HCT116 (cell line): ENCODE results near the gene C10orf90. TPM values are rescaled to one million over a fixed set of nuclear protein-coding genes. Genes with fewer than 3 reads are reported as not detected.

Experiments
- ATAC-seq: fragments of 200-7000 bp; cut with Tn5 transposase; 2 replicates; pipeline ENCODE4 v1.9.1; 2020; ENCODE audit warnings: mild to moderate bottlenecking, moderate library complexity
- BruUV-seq: library from RNA; stranded (reverse); fragments of 400-500 nt; replicated peaks from 2 replicates; lab custom pipeline; 2021; lab: Mats Ljungman, UMichigan
- CTCF ChIA-PET: fragments of 300-600 bp; sonication (Branson Sonifier 250); formaldehyde crosslinking; loops from one replicate; lab custom pipeline; 2021; ENCODE audit warnings: antibody characterized with exemption; lab: Charles Lee
- POLR2A ChIA-PET: fragments of 300-600, 350-600 bp; sonication (Branson Sonifier 250); formaldehyde crosslinking; loops from one replicate; lab custom pipeline; 2021; ENCODE audit warnings: antibody characterized with exemption; lab: Charles Lee
- RAD21 ChIA-PET, 2 experiments: fragments of 300-600 bp; sonication (Branson Sonifier 250); formaldehyde crosslinking; loops; one replicate each; lab custom pipeline; 2023; ENCODE audit warnings: low total read pairs in 2 of 2; ENCODE audit not compliant: uncharacterized antibody in 2 of 2, unreplicated experiment in 2 of 2, low non-redundant PET in 1 of 2; lab: Charles Lee
- DNase-seq: peaks from one replicate; pipeline ENCODE4 v3.0.0-alpha.2; 2010; ENCODE audit warnings: low read depth, low spot score
- H2AFZ ChIP-seq: fragments of 200-600 bp; shearing (Covaris generic), sonication (generic); 2 replicates; pipeline ENCODE4 v1.6.1; 2017; ENCODE audit warnings: low read depth, mixed run types, mixed read lengths, antibody characterized with exemption, low read length; ENCODE audit not compliant: poor library complexity, severe bottlenecking
- H3K27ac ChIP-seq: 2 replicates; pipeline ENCODE4 v1.5.1; 2012; ENCODE audit warnings: low read depth, low read length
- H3K27me3 ChIP-seq: fragments of 200-600 bp; sonication (generic); 2 replicates; pipeline ENCODE4 v1.6.1; 2016; ENCODE audit warnings: mixed run types, low read length, mixed read lengths; ENCODE audit not compliant: insufficient read depth
- H3K36me3 ChIP-seq, 2 experiments: fragments of 200-500 bp in 1 of 2; fragments of 200-600 bp in 1 of 2; sonication (Bioruptor generic) in 1 of 2; sonication (generic) in 1 of 2; 2 replicates each; pipeline versions ENCODE4 v1.5.1 to v1.6.1; 2014 to 2016; ENCODE audit warnings: low read length in 2 of 2, inconsistent platforms in 1 of 2, mixed read lengths in 1 of 2, mixed run types in 1 of 2; ENCODE audit not compliant: insufficient read depth in 2 of 2, control insufficient read depth in 1 of 2
- H3K4me1 ChIP-seq, 2 experiments: fragments of 200-600 bp in 1 of 2; sonication (generic) in 1 of 2; 2 replicates each; pipeline versions ENCODE4 v1.5.1 to v1.6.1; 2012 to 2017; ENCODE audit warnings: low read length in 2 of 2, inconsistent platforms in 1 of 2, mild to moderate bottlenecking in 1 of 2, mixed read lengths in 1 of 2, mixed run types in 1 of 2, moderate library complexity in 1 of 2; ENCODE audit not compliant: insufficient read depth in 2 of 2, control insufficient read depth in 1 of 2
- H3K4me2 ChIP-seq: fragments of 200-600 bp; sonication (generic); 2 replicates; pipeline ENCODE4 v1.6.1; 2017; ENCODE audit warnings: mixed run types, low read length, mixed read lengths
- H3K4me3 ChIP-seq, 2 experiments: fragments of 200-600 bp in 1 of 2; sonication (generic) in 1 of 2; replicated peaks in 1 of 2; 2 replicates each; pipeline ENCODE4 v1.5.1; 2011 to 2016; ENCODE audit warnings: low read length in 2 of 2, control low read depth in 1 of 2, low read depth in 1 of 2, mild to moderate bottlenecking in 1 of 2, mixed read lengths in 1 of 2, mixed run types in 1 of 2
- H3K79me2 ChIP-seq: fragments of 200-600 bp; sonication (generic); 2 replicates; pipeline ENCODE4 v1.6.1; 2017; ENCODE audit warnings: mild to moderate bottlenecking, mixed run types, low read length, moderate library complexity, mixed read lengths; ENCODE audit not compliant: insufficient read depth
- H3K9ac ChIP-seq: fragments of 200-600 bp; sonication (generic); 2 replicates; pipeline ENCODE4 v1.6.1; 2016; ENCODE audit warnings: low read length, mixed read lengths
- H3K9me2 ChIP-seq: fragments of 200-600 bp; sonication (generic), shearing (Covaris generic); 2 replicates; pipeline ENCODE4 v1.6.1; 2017; ENCODE audit warnings: mixed run types, mild to moderate bottlenecking, moderate library complexity; ENCODE audit not compliant: insufficient read depth
- H3K9me3 ChIP-seq, 2 experiments: fragments of 200-500 bp in 1 of 2; fragments of 200-600 bp in 1 of 2; sonication (Bioruptor generic) in 1 of 2; sonication (generic) in 1 of 2; 2 replicates each; pipeline ENCODE4 v1.6.1; 2014 to 2017; ENCODE audit warnings: low read length in 2 of 2, mixed read lengths in 2 of 2, inconsistent platforms in 1 of 2, low read depth in 1 of 2, mild to moderate bottlenecking in 1 of 2, mixed run types in 1 of 2, moderate library complexity in 1 of 2; ENCODE audit not compliant: control insufficient read depth in 1 of 2, insufficient read depth in 1 of 2
- H4K20me1 ChIP-seq: fragments of 200-600 bp; sonication (generic), shearing (Covaris generic); 2 replicates; pipeline ENCODE4 v1.6.1; 2017; ENCODE audit warnings: mixed run types, mild to moderate bottlenecking, moderate library complexity; ENCODE audit not compliant: insufficient read depth
- CBX3 ChIP-seq: IDR thresholded peaks from 2 replicates; pipeline ENCODE4 v1.6.1; 2012; ENCODE audit warnings: low read depth
- CEBPB ChIP-seq: IDR thresholded peaks from 2 replicates; pipeline ENCODE4 v1.6.1; 2012; ENCODE audit warnings: low read depth
- EZH2 ChIP-seq: fragments of 200-600 bp; sonication (generic); IDR thresholded peaks from 2 replicates; pipeline ENCODE4 v1.6.1; 2017; ENCODE audit warnings: antibody characterized with exemption, mixed run types
- EZH2phosphoT487 ChIP-seq: fragments of 200-600 bp; IDR thresholded peaks from 2 replicates; pipeline ENCODE4 v1.6.1; 2018; ENCODE audit warnings: antibody characterized with exemption, borderline replicate concordance
- JUND ChIP-seq: IDR thresholded peaks from 2 replicates; pipeline ENCODE4 v1.6.1; 2012
- MAX ChIP-seq: IDR thresholded peaks from 2 replicates; pipeline ENCODE4 v1.6.1; 2012
- POLR2A ChIP-seq: IDR thresholded peaks from 2 replicates; pipeline ENCODE4 v1.7.0; 2011; ENCODE audit warnings: borderline replicate concordance; ENCODE audit not compliant: insufficient read depth, insufficient read length; ENCODE audit errors: extremely low read depth
- POLR2AphosphoS5 ChIP-seq: IDR thresholded peaks from 2 replicates; pipeline ENCODE4 v1.6.1; 2011; ENCODE audit warnings: mild to moderate bottlenecking, low read depth, low read length, moderate library complexity
- RAD21 ChIP-seq: IDR thresholded peaks from 2 replicates; pipeline ENCODE4 v1.6.1; 2012; ENCODE audit warnings: low read depth, mild to moderate bottlenecking
- REST ChIP-seq: IDR thresholded peaks from 2 replicates; pipeline ENCODE4 v1.6.1; 2012; ENCODE audit warnings: low read depth
- SRF ChIP-seq: IDR thresholded peaks from 2 replicates; pipeline ENCODE4 v1.6.1; 2012; ENCODE audit warnings: low read depth
- TCF7L2 ChIP-seq: IDR thresholded peaks from 2 replicates; pipeline ENCODE4 v1.7.0; 2011; ENCODE audit warnings: borderline replicate concordance, inconsistent platforms; ENCODE audit not compliant: insufficient read depth, insufficient read length; ENCODE audit errors: extremely low read depth
- YY1 ChIP-seq: IDR thresholded peaks from 2 replicates; pipeline ENCODE4 v1.6.1; 2011; ENCODE audit warnings: low read length, low read depth, moderate library complexity, mild to moderate bottlenecking; ENCODE audit not compliant: insufficient replicate concordance; ENCODE audit errors: extremely low read depth
- ZFX ChIP-seq: fragments of 450-650 bp; IDR thresholded peaks from 2 replicates; pipeline ENCODE4 v1.6.1; 2017
- intact Hi-C: fragments of 100-400 bp; cut with micrococcal nuclease; formaldehyde crosslinking; loops from 2 replicates; pipeline ENCODE4 v1.10.0; 2022
- total RNA-seq: library from RNA; stranded (reverse); gene quantifications from one replicate; pipeline ENCODE4 v1.2.1, GENCODE V29; 2021; ENCODE audit not compliant: unreplicated experiment
- TF ChIP-seq, protein P1 (sequence below): IDR thresholded peaks from 2 replicates; pipeline ENCODE4 v1.6.1; 2012
- TF ChIP-seq, protein P2 (sequence below): IDR thresholded peaks from 2 replicates; pipeline ENCODE4 v1.6.1; 2011; ENCODE audit warnings: mild to moderate bottlenecking, low read length, moderate library complexity; ENCODE audit not compliant: insufficient replicate concordance; ENCODE audit errors: extremely low read depth

Gene C10orf90
- total RNA-seq, 1 experiment from 2014 or later, result not detected

DNA sequence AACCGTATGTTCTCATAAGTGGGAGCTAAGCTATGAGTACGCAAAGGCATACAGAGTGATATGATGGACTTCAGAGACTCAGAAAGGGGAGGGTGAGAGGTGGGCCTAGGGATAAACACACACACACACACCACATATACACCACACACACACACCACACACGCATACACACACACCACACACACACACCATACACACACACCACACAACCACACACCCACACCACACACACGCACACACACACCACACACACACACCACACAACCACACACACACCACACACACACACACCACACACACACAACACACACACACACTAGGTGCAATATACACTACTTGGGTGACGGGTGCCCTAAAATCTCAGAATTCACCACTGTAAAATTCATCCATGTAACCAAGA is 168.7 kb downstream of the C10orf90 start:
- no peaks in the 10 kb centered on the region for H3K79me2 ChIP-seq
- ATAC-seq (no peak), DNase-seq (no peak)
- H3K27me3 ChIP-seq, result peaks cover 19% of the 10 kb centered on the region; the same call in 1 of the 2 replicates
- H2AFZ ChIP-seq, result no peak overlapping the region
- H3K9me3 ChIP-seq, result no peaks in the 10 kb centered on the region
- no peak for TF ChIP-seq EZH2phosphoT487
- no peak for TF ChIP-seq EZH2
- TF ChIP-seq, protein P1, sequence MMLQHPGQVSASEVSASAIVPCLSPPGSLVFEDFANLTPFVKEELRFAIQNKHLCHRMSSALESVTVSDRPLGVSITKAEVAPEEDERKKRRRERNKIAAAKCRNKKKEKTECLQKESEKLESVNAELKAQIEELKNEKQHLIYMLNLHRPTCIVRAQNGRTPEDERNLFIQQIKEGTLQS, result no peak
- no peak for TF ChIP-seq CEBPB
- TF ChIP-seq ZFX, result no peak
- no peak for TF ChIP-seq CBX3
- no peak for TF ChIP-seq RAD21
- no peak for TF ChIP-seq TCF7L2
- TF ChIP-seq YY1, result no peak
- no peak for TF ChIP-seq POLR2AphosphoS5
- TF ChIP-seq, protein P2, sequence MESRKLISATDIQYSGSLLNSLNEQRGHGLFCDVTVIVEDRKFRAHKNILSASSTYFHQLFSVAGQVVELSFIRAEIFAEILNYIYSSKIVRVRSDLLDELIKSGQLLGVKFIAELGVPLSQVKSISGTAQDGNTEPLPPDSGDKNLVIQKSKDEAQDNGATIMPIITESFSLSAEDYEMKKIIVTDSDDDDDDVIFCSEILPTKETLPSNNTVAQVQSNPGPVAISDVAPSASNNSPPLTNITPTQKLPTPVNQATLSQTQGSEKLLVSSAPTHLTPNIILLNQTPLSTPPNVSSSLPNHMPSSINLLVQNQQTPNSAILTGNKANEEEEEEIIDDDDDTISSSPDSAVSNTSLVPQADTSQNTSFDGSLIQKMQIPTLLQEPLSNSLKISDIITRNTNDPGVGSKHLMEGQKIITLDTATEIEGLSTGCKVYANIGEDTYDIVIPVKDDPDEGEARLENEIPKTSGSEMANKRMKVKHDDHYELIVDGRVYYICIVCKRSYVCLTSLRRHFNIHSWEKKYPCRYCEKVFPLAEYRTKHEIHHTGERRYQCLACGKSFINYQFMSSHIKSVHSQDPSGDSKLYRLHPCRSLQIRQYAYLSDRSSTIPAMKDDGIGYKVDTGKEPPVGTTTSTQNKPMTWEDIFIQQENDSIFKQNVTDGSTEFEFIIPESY, result no peak
- TF ChIP-seq SRF, result no peak
- no peak for TF ChIP-seq MAX
- TF ChIP-seq REST, result no peak
- TF ChIP-seq POLR2A, result no peak
- no peak for TF ChIP-seq JUND
- no peak overlapping the region for H3K27ac ChIP-seq
- no TSS peak for BruUV-seq
- no peaks in the 10 kb centered on the region for H3K9me2 ChIP-seq
- no peaks in the 10 kb centered on the region for H4K20me1 ChIP-seq
- no peak overlapping the region for H3K4me2 ChIP-seq
- H3K4me3 ChIP-seq, result no peak overlapping the region
- CTCF ChIA-PET, result no interaction called here
- intact Hi-C loops, result no loop called here
- no peaks in the 10 kb centered on the region for H3K36me3 ChIP-seq
- H3K4me1 ChIP-seq, result no peaks in the 10 kb centered on the region
- POLR2A ChIA-PET, result no interaction called here
- no peak overlapping the region for H3K9ac ChIP-seq
- RAD21 ChIA-PET, result no interaction called here
